DOHH2 (cell line): ENCODE data around the gene CDK4.
"Not testable (repeated sequence)": the region's sequence is repeated elsewhere in the genome, so short reads cannot be mapped to it uniquely, and the experiment has no call there.

Experiments
- H3F3A ChIP-seq: fragments of 200-600 bp; sonication (generic), shearing (Covaris generic); 2 replicates; pipeline ENCODE4 v1.6.0; 2016; ENCODE audit warnings: antibody characterized with exemption, mild to moderate bottlenecking; ENCODE audit not compliant: control insufficient read depth, insufficient read depth
- H3K27ac ChIP-seq: fragments of 200-600 bp; sonication (generic); 2 replicates; pipeline ENCODE4 v1.5.1; 2014; ENCODE audit warnings: low read depth, mild to moderate bottlenecking, low read length, moderate library complexity
- H3K27me3 ChIP-seq: fragments of 200-600 bp; sonication (generic); 2 replicates; pipeline ENCODE4 v1.6.1; 2014; ENCODE audit warnings: mild to moderate bottlenecking, low read length, mixed read lengths; ENCODE audit not compliant: control insufficient read depth
- H3K36me3 ChIP-seq: fragments of 200-600 bp; sonication (generic); 2 replicates; pipeline ENCODE4 v1.6.1; 2014; ENCODE audit warnings: mild to moderate bottlenecking, low read length, moderate library complexity, mixed read lengths; ENCODE audit not compliant: control insufficient read depth
- H3K4me1 ChIP-seq: fragments of 200-600 bp; sonication (generic); 2 replicates; pipeline ENCODE4 v1.6.1; 2014; ENCODE audit warnings: mild to moderate bottlenecking, low read length, mixed read lengths; ENCODE audit not compliant: control insufficient read depth
- H3K4me2 ChIP-seq: fragments of 200-600 bp; sonication (generic); 2 replicates; pipeline ENCODE4 v1.6.0; 2014; ENCODE audit warnings: mild to moderate bottlenecking, low read length, moderate library complexity
- H3K4me3 ChIP-seq: fragments of 200-600 bp; sonication (generic); 2 replicates; pipeline ENCODE4 v1.5.1; 2014; ENCODE audit warnings: mild to moderate bottlenecking, low read length, mixed read lengths
- H3K79me2 ChIP-seq: fragments of 200-600 bp; sonication (generic); 2 replicates; pipeline ENCODE4 v1.6.1; 2014; ENCODE audit warnings: mild to moderate bottlenecking, low read length, mixed read lengths; ENCODE audit not compliant: control insufficient read depth
- H3K9me2 ChIP-seq: fragments of 200-600 bp; sonication (generic); replicated peaks from 2 replicates; pipeline ENCODE4 v1.6.1; 2014; ENCODE audit warnings: mild to moderate bottlenecking, low read length, mixed read lengths; ENCODE audit not compliant: control insufficient read depth
- H3K9me3 ChIP-seq: fragments of 200-600 bp; sonication (generic); 2 replicates; pipeline ENCODE4 v1.6.1; 2014; ENCODE audit warnings: antibody characterized with exemption, low read length, mixed read lengths; ENCODE audit not compliant: control insufficient read depth, insufficient read depth
- H4K20me1 ChIP-seq: fragments of 200-600 bp; sonication (generic); 2 replicates; pipeline ENCODE4 v1.6.0; 2014; ENCODE audit warnings: low read depth, mild to moderate bottlenecking, antibody characterized with exemption, low read length, moderate library complexity; ENCODE audit not compliant: control insufficient read depth, insufficient read depth
- CTCF ChIP-seq: fragments of 200-600 bp; sonication (generic); IDR thresholded peaks from one replicate; pipeline ENCODE4 v1.5.1; 2014; ENCODE audit warnings: antibody characterized with exemption, mild to moderate bottlenecking, low read depth, low read length; ENCODE audit not compliant: poor library complexity, severe bottlenecking
- EZH2phosphoT487 ChIP-seq: fragments of 200-600 bp; sonication (generic); IDR thresholded peaks from 2 replicates; pipeline ENCODE4 v1.6.1; 2017; ENCODE audit warnings: borderline replicate concordance, mild to moderate bottlenecking, antibody characterized with exemption, low read length, moderate library complexity, mixed read lengths

The CDK4 gene

GRCh38 chr12:57722716-57723629, 29.1 kb downstream of the CDK4 start:
- Histone ChIP-seq H3K4me2 (no peak overlapping the region), H3F3A (peaks cover 11% of the 10 kb centered on the region; the same call in 1 of the 2 replicates), H3K4me1 (peaks cover 15% of the 10 kb centered on the region), H3K27ac (no peak overlapping the region), H3K4me3 (no peak overlapping the region), H3K27me3 (no peaks in the 10 kb centered on the region), H3K36me3 (peaks cover 51% of the 10 kb centered on the region), H4K20me1 (no peaks in the 10 kb centered on the region), H3K9me3 (no peaks in the 10 kb centered on the region), H3K9me2 (no peaks in the 10 kb centered on the region), H3K79me2 (no peaks in the 10 kb centered on the region)
- TF ChIP-seq CTCF (no peak), EZH2phosphoT487 (no peak)

- not testable (repeated sequence) for H4K20me1 ChIP-seq, H3K9me3 ChIP-seq, H3K4me3 ChIP-seq, H3K27ac ChIP-seq, H3K79me2 ChIP-seq, H3K9me2 ChIP-seq, H3K27me3 ChIP-seq, H3K4me2 ChIP-seq
- Histone ChIP-seq H3K36me3 (peaks cover 48% of the 10 kb centered on the region), H3F3A (peaks cover 11% of the 10 kb centered on the region; the same call in 1 of the 2 replicates), H3K4me1 (peaks cover 15% of the 10 kb centered on the region)
Observed at GRCh38 chr12:57721846-57722608, 30.1 kb downstream of the CDK4 start.

GRCh38 chr12:57720606-57721595, 31.2 kb downstream of the CDK4 start:
- Histone ChIP-seq H3K4me2 (no peak overlapping the region), H3K27ac (no peak overlapping the region), H3K27me3 (no peaks in the 10 kb centered on the region), H3K4me1 (peaks cover 12% of the 10 kb centered on the region), H3K4me3 (no peak overlapping the region), H3K9me3 (no peaks in the 10 kb centered on the region), H3K36me3 (peaks cover 52% of the 10 kb centered on the region), H3K9me2 (no peaks in the 10 kb centered on the region), H4K20me1 (no peaks in the 10 kb centered on the region), H3K79me2 (no peaks in the 10 kb centered on the region), H3F3A (peaks cover 11% of the 10 kb centered on the region; the same call in 1 of the 2 replicates)
- no peak for TF ChIP-seq EZH2phosphoT487
- no peak for TF ChIP-seq CTCF
